Brain microvascular endothelial cell (primary cell): ENCODE data around the gene CACTIN.

ENCODE experiments used
- DNase-seq: peaks from one replicate; pipeline ENCODE4 v3.0.0-alpha.2; 2020
- H3K27ac ChIP-seq: fragments of 250-450 bp; sonication (Bioruptor Pico); 2 replicates; pipeline ENCODE4 v1.5.1; 2020; ENCODE audit warnings: mild to moderate bottlenecking, moderate library complexity
- H3K27me3 ChIP-seq: fragments of 250-450 bp; sonication (Bioruptor Pico); replicated peaks from 2 replicates; pipeline ENCODE4 v1.5.1; 2020; ENCODE audit warnings: mild to moderate bottlenecking
- H3K36me3 ChIP-seq: fragments of 250-450 bp; sonication (Bioruptor Pico); replicated peaks from 2 replicates; pipeline ENCODE4 v1.5.1; 2020; ENCODE audit warnings: mild to moderate bottlenecking
- H3K4me3 ChIP-seq: 2 replicates; pipeline ENCODE4 v1.5.1; 2011; ENCODE audit warnings: low read depth, mild to moderate bottlenecking, control low read depth, low read length, moderate library complexity
- CTCF ChIP-seq: IDR thresholded peaks from 2 replicates; pipeline ENCODE4 v1.5.1; 2011; ENCODE audit warnings: low read depth, mild to moderate bottlenecking, moderate library complexity, low read length, control low read depth, inconsistent platforms; ENCODE audit errors: missing control alignments
- in situ Hi-C: cut with HindIII; loops from 2 replicates; pipeline ENCODE4 v1.10.0; 2017; ENCODE audit warnings: low sequenced_read_pairs, low pct_ligation_motif_present

CACTIN gene

DNA sequence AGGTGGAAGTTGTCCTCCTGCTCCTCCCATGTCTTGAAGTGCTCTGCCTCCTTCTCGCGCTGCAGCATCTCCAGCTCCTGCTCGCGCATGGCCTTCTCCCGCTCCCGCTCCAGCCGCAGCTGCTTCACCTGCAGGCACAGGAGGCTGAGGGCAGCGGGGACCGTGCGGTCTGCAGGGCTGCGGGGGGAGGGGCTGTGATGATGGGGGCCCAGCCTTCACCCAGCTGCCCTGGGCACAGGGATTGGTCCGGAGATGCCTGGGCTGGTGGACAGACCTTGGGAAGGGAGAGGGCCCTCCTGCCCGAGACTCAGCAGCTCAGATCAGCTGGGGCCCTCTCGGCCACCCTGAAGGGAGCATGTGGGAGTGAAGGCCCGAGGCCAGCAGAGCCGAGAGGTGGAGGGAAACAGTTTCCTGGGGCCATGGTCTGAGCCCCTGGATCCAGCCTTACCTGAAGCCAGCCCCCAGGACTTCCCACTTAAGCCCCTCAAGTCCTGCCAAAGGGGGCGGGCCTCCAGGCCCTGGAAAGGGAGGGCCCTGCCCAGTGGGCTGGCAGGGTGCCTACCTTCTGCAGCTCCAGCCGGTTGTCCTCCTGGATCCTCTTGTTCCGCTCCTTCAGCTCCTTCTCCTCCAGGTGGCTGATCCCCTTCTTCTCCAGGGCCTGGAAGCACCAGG lies 6.3 kb downstream of the CACTIN start:
- DNase-seq: no peak
- no peak for TF ChIP-seq CTCF
- Histone ChIP-seq H3K4me3 (no peak overlapping the region), H3K27me3 (no peaks in the 10 kb centered on the region), H3K27ac (no peak overlapping the region), H3K36me3 (peaks cover 22% of the 10 kb centered on the region)
- in situ Hi-C loops: no loop called here

DNA sequence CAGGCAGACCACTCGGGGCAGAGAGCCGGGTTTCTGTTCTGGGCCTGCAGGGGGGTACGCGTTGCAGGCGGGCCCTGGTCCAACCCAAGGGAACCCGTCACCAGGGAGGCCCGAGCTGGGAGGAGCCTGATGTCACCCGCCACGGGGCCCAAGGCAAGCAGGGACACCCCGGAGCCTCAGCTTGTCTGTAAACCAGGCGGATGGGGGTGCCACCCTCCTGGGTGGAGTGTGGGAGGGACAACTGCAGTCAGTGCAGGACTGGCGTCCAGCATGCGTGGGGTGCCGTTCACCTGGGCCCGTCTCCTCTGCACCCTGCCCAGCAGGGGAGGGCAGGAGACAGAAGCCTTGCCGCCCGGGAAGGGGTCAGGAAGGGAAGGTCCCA lies 7.0 kb downstream of the CACTIN start:
- H3K4me3 ChIP-seq: no peak overlapping the region
- peaks cover 22% of the 10 kb centered on the region for H3K36me3 ChIP-seq
- in situ Hi-C loops: no loop called here
- no peak for DNase-seq
- no peaks in the 10 kb centered on the region for H3K27me3 ChIP-seq
- no peak for TF ChIP-seq CTCF
- no peak overlapping the region for H3K27ac ChIP-seq

GRCh38 chr19:3618811-3619630 lies 7.6 kb downstream of the CACTIN start:
- TF ChIP-seq CTCF: no peak
- Histone ChIP-seq H3K27me3 (no peaks in the 10 kb centered on the region), H3K4me3 (no peak overlapping the region), H3K27ac (no peak overlapping the region), H3K36me3 (peaks cover 22% of the 10 kb centered on the region)
- DNase-seq: no peak
- in situ Hi-C loops: no loop called here

DNA sequence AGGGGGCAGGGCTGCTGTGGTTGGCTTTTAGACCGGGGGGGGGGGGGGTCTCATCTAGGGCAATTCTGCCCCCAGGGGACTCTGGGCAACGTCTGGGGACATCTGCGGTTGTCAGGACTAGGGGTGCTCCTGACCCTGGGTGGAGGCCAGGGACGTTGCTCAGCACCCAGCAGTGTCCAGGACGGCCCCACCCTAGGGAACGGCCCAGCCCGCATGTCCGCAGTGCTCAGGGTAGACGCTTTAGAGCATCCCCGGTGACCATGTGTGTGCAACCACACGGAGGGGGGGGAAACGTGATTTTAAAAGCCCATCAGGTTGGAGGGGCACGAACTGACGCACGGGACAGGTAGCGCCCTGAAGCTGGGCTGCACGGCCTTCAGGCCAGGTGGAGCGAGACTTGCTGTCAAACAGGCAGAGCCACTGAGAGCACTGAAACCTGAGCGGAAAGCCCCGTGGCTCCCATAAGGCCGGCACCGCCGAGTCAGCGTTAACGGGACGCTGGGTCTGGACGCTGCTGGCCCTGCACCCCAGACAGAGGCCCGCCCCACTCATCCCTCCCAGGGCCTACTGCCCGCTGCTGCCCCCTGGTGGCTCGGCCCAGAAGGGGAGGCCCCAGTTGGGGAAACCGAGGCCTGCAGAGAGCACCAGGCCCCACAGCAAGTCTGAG lies 8.3 kb downstream of the CACTIN start:
- DNase-seq: no peak
- Histone ChIP-seq H3K27ac (no peak overlapping the region), H3K27me3 (no peaks in the 10 kb centered on the region), H3K4me3 (no peak overlapping the region), H3K36me3 (peaks cover 22% of the 10 kb centered on the region)
- peak; percentile 98 for TF ChIP-seq CTCF
- in situ Hi-C loops: no loop called here

DNA sequence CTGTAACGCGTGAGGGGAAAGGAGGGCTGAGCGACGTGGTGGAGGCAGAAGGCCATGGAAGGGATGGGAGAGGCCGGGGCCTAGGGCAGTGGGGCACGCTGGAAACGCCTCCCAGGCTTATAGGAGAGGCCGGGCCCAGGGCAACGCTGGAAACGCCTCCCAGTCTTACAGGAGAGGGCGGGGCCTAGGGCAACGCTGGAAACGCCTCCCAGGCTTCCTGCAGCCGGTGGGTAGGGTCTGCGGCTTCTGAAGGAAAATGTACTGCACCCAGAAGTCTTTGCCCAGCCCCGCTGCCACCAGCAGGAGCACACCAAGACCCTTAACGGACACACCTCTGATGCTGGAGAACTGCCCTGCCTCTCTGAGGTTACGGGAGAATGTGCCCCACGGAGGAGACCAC lies 9.1 kb downstream of the CACTIN start:
- no peak for DNase-seq
- H3K36me3 ChIP-seq: peaks cover 20% of the 10 kb centered on the region

More for the DNA sequence above, 9.1 kb downstream of the CACTIN start:
- no peak overlapping the region for H3K4me3 ChIP-seq
- no peak for TF ChIP-seq CTCF
- no peak overlapping the region for H3K27ac ChIP-seq
- no peaks in the 10 kb centered on the region for H3K27me3 ChIP-seq
- in situ Hi-C loops: no loop called here
